ENCODE results near the gene NDE1.

The NDE1 gene

GRCh38 chr16:15741207-15741871 is 91.3 kb downstream of the NDE1 start:
- no peak for DNase-seq

- DNase-seq, result no peak
Measured at GRCh38 chr16:15742716-15743115, 92.7 kb downstream of the NDE1 start.

GRCh38 chr16:15743657-15744056 is 93.6 kb downstream of the NDE1 start:
- no peak for DNase-seq

GRCh38 chr16:15746332-15746731 is 96.3 kb downstream of the NDE1 start:
- DNase-seq, result no peak

- no peak for DNase-seq
Measured at GRCh38 chr16:15747937-15748336, 97.9 kb downstream of the NDE1 start.

GRCh38 chr16:15748654-15749053 is 98.6 kb downstream of the NDE1 start:
- DNase-seq, result no peak

GRCh38 chr16:15749371-15749770 is 99.3 kb downstream of the NDE1 start:
- no peak for DNase-seq

GRCh38 chr16:15749985-15750384 is 99.9 kb downstream of the NDE1 start:
- DNase-seq, result no peak

- DNase-seq, result no peak
Measured at GRCh38 chr16:15751940-15752339, 101.9 kb downstream of the NDE1 start.

- DNase-seq, result no peak
Measured at GRCh38 chr16:15752717-15753488, 102.9 kb downstream of the NDE1 start.

- DNase-seq, result no peak
Measured at GRCh38 chr16:15754821-15755534, 104.9 kb downstream of the NDE1 start.

- DNase-seq, result no peak
Measured at GRCh38 chr16:15757077-15757386, 107.0 kb downstream of the NDE1 start.

- no peak for DNase-seq
Measured at GRCh38 chr16:15757630-15758251, 107.7 kb downstream of the NDE1 start.

- no peak for DNase-seq
Measured at GRCh38 chr16:15759070-15759469, 109.0 kb downstream of the NDE1 start.

GRCh38 chr16:15760129-15760528 is 110.1 kb downstream of the NDE1 start:
- DNase-seq, result no peak

- DNase-seq, result no peak
Measured at GRCh38 chr16:15764112-15764511, 114.1 kb downstream of the NDE1 start.

- DNase-seq, result no peak
Measured at GRCh38 chr16:15765116-15765515, 115.1 kb downstream of the NDE1 start.

GRCh38 chr16:15765880-15766279 is 115.8 kb downstream of the NDE1 start:
- DNase-seq, result peak; percentile 44

- no peak for DNase-seq
Measured at GRCh38 chr16:15766918-15767317, 116.9 kb downstream of the NDE1 start.

GRCh38 chr16:15768201-15768600 is 118.2 kb downstream of the NDE1 start:
- no peak for DNase-seq

- DNase-seq, result no peak
Measured at GRCh38 chr16:15769239-15769638, 119.2 kb downstream of the NDE1 start.

GRCh38 chr16:15770107-15770506 is 120.1 kb downstream of the NDE1 start:
- DNase-seq, result peak; percentile 57

- DNase-seq, result no peak
Measured at GRCh38 chr16:15770512-15770911, 120.5 kb downstream of the NDE1 start.

- no peak for DNase-seq
Measured at GRCh38 chr16:15771694-15772093, 121.6 kb downstream of the NDE1 start.
